GM19193 (cell line): Measurements from ENCODE around the gene COIL.

Experiments
- POLR2A ChIP-seq: IDR thresholded peaks from 4 replicates; pipeline ENCODE4 v1.6.1; 2011; ENCODE audit not compliant: insufficient read depth, insufficient read length; ENCODE audit errors: extremely low read depth

COIL gene

DNA sequence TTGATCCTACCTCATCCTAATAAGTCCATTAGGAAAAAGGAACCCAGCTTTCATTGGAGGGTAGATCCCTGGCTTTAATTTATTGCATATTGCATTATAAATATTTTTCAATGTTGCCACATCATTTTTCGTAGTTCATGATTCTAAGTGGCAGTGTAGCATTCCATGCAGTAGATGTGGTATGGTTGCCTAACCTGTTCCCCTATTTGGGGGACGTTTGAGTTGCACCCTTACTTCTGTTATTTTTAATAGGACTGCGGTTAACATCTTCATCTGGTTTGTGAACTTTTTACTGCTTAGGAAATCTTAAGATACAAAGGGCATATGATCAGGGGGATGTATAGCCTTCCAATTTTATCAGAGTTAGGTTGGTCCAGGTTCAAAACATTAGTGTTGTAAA is 22.5 kb upstream of the COIL start:
- TF ChIP-seq POLR2A: no peak

DNA sequence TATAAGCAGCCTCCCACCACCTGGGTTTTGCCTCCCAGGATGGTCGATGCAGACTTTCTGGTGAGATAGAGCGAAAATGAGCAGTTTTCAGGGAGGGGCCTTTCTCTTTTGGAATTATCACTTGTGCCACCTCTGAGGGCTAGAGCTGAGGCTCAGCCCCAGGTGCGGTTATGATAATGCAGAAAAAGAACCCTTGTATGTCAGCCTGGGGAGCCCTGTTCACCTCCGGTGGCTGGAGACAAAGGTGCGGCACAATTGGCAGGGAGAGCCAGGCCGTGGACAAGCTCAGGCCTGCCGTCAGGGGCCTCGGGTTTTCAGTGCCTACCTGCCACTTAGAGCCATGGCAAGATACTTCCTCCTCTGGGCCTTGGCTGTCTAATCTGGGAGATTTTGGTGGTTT is 21.5 kb upstream of the COIL start:
- no peak for TF ChIP-seq POLR2A

DNA sequence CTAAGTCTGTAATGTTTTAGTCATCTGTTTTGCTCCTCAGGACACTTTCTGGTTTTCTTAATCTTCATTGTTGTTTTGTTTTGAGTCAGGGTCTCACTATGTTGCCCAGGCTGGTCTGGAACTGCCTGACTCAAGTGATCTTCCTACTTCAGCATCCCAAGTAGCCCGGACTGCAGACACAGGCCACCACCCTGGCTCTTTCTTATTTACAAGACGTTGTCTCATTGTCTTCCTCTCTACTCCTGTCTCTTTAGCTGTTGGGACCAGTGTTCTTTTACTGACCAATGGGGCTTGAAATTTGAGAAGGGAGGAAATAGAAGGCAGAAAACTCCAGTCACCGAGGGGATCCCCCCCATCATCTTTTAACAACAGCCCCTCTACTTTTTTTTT is 18.2 kb upstream of the COIL start:
- TF ChIP-seq POLR2A: no peak

DNA sequence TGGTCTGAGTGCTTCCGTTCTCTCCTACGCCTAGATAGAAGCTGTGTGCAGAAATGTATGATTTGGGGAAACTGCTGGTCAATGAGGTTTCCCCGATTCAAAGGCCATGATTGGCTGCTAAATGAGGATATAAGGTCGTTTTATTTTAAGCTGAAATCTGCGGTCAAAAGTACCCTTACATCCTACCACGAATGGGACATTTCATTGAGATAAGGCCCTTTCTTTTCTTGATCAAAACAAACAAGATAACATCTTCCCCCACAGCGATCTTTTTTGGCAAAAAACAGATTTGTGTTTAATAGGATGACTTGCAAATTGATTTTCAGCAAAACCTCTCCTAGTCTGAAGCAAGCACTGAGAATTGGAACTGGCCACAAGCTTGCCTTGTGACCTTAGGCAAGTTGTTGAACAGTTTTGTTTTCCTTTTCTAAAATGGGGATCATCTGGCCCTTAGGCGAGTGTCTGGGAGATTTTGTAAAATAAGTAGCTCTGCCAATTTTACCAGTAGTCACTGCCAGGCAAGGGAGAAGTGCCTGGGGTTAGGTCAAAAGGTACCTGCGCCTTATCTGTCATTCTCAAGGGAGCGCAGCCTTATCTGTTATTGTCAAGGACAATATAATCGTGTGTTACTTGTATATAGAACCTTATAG is 17.7 kb upstream of the COIL start:
- TF ChIP-seq POLR2A: no peak

DNA sequence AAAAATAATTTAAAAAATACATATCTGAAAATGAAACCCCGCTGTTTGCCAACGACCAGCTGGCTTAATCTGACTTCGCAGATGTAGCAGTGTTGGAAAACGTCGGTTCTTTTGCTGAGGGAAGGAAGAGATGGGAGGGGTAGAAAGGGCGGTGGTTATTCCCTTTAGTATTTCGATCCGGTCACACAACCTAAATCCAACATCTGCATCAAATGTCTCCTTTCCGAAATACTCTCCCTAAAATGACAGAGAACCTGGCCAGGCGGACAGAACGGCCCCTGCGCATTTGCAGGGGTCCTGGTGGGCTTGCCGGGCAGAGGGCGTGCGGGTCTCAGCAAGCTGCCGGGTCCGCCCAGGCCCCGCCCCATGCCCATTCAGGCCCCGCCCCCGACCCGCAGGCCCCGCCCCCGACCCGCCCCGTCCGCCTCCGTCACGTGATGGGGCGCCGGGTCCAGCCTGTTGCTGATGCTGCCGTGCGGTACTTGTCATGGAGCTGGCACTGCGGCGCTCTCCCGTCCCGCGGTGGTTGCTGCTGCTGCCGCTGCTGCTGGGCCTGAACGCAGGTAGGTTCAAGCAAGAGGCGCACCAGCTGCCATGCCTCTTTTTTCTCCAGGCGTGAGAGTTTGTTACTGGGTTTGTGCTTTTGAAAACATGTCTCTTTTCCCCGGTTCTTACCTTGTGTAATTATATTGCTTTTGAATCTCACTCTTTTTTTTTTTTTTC is 17.0 kb upstream of the COIL start, which contains the start of gene SCPEP1:
Gene SCPEP1 (plus strand): TSS at position 459 of the 723 bp plus-strand sequence. CDS start 29 bp downstream, at position 488.
- TF ChIP-seq POLR2A: peak; percentile 85

DNA sequence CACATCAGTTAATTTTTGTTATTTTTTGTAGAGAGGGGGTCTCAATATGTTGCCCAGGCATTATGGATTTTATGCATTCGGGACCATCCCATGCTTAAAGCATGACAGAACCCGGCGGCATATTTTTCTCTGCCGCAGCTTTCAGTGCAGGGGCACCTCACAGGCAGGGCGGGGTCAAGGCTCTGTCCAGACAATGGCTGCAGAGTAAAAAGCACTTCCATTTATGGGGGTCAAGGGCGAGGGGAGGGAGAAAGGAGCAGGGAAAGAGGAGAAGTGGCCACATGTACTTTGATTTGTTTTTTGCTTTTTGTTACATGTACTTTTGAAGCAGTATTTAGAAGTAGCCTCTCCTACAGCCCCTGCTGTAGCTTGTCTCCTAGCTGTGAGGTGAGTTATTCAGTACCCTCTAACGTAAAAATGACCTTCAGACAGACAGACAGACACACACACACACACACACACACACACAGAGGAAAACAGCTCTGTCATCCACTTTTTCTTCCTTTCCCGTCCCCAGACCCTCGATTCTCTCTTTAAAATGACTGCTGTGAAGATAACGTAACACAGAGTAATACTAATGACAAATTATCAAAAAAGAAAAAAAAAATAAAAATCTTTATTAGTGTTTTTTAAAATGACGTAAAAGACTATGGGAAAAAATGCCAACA is 16.2 kb upstream of the COIL start:
- no peak for TF ChIP-seq POLR2A

DNA sequence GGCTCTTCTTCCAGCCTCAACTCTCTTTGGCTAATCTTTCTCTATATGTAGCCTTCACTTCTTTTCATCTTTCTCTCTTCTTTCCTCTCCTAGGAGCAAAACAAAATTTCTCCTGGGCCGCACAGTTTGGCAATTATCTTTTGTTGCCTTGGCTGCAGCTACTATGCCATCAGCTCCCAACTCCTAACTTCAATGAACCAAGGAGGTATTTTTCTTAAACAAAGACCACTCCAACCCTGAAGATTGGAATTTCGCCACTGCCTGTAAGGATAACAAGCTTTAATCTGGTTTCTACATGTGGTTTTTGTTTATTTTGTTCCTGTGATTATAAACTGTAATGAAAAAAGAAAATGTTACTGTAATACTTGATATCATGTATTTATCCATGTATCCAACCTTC is 14.8 kb upstream of the COIL start:
- no peak for TF ChIP-seq POLR2A

DNA sequence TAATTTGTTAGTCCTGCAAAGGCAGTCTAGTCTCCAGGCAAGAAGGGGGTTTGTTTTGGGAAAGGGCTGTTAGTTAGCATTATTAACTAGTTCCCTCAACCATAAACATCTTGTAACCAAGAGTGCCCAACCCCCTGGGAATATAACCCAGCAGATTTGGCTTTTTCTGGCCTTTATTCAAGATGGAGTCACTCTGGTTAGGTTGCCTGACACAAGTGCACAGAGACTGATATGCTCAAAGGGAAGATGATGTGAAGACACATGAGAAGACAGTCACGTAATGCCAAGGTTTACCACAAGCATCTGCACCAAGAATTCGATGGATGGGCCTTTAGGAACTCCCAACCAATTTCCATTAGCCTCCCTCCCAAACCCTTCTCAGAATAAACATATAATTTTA is 13.2 kb upstream of the COIL start:
- TF ChIP-seq POLR2A: no peak

DNA sequence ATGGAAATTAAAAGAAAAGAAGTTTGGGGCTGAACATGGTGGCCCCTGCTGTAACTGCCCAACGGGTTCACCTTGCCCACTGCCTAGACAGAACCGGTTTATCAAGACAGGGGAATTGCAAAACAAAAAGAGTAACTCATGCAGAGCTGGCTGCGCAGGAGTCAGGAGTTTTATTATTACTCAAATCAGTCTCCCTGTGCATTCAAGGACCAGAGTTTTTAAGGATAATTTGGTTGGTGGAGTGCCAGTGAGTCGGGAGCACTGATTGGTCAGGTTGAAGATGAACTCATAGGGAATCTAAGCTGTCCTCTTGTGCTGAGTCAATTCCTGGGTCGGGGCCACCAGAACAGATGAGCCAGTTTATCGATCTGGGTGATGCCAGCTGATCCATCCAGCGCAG is 12.7 kb upstream of the COIL start:
- TF ChIP-seq POLR2A: no peak

DNA sequence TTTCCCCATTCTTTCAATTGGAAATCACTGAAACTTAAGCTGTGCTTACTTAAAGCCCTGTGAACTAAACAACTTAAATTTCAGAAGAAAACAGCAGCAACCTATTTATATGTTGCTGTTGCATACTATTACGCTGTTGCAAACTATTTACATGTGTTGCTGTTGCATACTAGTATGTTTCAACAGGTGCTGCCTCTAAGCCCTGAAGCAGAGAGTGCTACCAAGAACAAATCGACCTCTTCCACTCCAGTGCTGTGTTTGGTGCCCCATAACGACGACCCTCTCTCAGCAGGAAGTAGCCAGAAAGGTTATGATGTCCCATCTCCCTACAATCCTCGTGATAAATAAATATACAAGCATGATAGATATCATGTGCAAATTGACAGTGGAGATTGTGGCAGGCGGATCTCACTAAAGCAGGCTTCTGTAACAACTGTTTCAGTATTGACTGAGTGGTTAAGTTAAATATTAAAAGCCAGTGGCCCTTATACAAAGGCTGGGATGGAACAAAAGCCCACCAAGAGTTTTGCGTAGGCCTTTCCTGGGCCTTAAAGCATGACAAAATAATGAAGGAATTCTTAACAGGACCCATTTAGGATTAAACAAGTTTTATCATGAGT is 11.4 kb upstream of the COIL start:
- no peak for TF ChIP-seq POLR2A

DNA sequence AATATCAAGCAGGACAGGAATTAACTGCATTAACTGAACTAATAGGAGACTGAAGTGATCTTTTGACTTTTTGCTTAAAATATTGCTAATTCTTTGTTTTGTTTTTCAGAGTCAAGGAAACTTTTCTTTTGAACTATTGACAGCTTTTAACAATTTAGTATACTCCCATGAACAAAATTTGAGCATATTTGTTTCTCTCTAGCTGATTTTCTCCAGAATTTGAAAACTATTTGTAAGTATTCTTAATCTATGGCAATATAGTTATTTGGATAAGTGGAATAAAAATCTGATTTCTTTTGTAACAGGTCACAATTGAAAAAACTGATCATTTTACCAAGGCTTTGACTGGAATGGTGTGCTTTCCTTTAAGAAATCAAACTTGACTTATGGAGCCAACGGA is 10.1 kb upstream of the COIL start:
- no peak for TF ChIP-seq POLR2A

DNA sequence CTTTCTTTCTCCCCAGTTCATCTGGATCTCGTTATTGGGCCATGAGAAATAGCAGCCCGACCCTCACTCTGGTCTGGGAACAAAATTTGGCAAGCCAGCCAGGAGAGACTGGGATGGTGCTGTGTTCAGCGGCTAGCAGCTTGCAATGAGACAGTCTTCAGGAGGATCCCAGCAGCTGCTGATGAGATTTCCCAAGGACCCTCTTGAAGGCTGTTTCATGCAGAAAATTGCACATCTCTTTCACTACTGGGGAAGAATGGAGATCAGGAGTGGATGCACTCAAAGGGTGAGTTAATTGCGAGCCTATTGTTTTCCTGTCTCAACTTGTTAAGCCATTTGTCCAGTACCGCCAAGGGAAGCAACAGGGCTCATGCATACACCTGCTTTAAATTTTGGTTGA is 5.5 kb upstream of the COIL start:
- no peak for TF ChIP-seq POLR2A

DNA sequence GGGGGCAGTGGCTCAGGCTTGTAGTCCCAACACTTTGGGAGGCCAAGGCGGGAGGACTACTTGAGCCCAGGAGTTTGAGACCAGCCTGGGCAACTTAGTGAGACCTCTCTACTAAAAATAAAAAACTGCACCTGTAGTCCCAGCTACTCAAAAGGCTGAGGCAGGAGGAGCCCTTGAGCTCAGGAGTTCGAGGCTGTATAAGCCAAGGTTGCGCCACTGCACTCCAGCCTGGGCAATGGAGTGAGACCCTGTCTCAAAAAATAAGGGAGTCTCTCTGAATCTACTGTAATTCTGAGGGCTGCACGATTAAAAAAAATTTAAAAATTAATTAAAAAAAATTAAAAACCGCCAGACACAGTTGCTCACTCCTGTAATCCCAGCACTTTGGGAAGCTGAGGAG is 3.9 kb downstream of the COIL start:
- no peak for TF ChIP-seq POLR2A

DNA sequence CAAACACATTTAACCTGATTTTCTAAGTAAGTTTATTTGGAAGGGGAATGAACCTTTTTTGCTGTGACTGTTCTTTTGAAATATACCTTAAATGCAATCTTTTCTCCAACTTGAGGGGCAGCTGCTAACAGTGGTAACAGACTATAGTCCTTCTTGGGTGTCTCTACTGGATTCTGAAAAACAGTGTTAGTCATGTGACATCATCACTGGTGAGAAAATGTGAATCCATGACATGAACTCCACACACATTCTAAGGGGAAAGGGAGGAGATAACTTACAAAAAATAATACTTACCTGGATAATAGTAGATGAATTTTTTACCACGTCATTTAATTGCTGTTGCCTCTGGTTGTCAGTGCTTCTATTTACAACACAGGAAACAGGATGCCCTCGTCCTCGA is 11.3 kb downstream of the COIL start:
- no peak for TF ChIP-seq POLR2A

DNA sequence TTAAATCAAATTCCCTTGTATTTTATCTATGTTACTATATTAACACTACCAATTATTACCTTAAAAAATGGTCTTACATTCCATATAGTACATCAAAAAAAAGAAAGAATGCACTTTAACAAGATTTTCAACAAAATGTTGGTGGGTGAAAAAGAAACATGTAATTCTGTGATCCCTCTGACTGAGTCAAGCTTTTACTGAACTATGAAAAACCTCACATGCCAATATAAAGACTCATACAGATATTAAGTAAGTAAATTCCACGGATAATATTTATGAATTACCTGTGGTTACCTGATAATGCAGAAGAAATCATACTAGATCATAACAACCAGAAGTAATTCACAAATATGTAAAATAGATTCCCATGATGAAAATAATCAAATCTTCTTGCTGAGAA is 12.4 kb downstream of the COIL start:
- TF ChIP-seq POLR2A: no peak

DNA sequence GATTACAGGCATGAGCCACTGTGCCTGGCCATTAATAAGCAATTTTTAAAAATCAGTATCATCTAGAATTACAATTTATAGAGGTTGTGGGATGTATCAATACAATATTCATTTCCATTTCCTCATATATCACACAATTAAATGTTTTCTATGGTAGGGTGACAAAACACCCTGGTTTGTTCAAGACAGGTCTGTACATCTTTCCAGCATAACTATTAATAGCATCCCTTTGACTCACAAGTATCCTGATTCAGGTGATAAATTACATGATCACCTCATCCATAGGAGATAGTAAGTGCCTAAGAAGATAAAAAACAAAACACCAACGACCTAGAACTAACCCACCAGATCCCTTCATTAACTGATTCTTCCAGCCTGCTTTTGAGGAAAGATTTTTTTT is 13.1 kb downstream of the COIL start:
- TF ChIP-seq POLR2A: no peak

DNA sequence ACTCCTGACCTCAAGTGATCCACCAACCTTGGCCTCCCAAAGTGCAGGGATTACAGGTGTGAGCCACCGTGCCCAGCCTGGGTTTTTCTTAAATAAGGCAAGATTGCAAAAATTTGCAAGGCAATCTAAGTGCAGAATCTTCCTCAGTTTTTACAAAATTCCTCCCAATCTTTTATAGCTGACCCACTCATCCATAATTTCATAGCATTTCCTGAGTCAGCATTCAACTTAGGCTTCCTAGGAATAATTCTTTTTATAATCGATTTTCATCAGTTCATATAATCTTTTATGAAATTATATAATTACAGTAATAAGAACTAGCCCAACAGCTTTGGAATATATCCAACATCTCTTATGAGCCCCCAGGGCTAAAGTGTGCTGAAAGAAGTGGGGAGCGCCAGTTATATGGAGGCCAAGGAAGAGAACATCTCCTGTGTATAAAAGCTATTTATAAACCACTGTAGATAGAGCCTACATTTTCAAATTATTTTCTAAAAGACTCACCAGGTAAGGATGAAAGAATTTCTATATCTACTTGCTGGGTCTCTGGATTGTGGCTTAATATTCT is 14.8 kb downstream of the COIL start:
- TF ChIP-seq POLR2A: no peak
